ENCODE data around the gene RAN. TPM values are rescaled to one million over a fixed set of nuclear protein-coding genes. Genes with fewer than 3 reads are reported as not detected.
A peak's percentile ranks its signal among the peaks of the same experiment; 100 is the strongest.

RAN gene
- total and polyA plus RNA-seq, 9 of the 15 experiments (the other 6 are each of a cell fraction or from before 2014, with no cell fraction given) = 1,687 to 3,820 (median 2,300) TPM

- TF ChIP-seq, protein P1, sequence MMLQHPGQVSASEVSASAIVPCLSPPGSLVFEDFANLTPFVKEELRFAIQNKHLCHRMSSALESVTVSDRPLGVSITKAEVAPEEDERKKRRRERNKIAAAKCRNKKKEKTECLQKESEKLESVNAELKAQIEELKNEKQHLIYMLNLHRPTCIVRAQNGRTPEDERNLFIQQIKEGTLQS (IDR thresholded peaks at IDR 0.05) = peak; percentile 77
- TF ChIP-seq, protein P1 (CRISPR knock-in tag; conservative IDR thresholded peaks at IDR 0.05) = no peak
- peak; percentile 51 for TF ChIP-seq POLR2B (IDR thresholded peaks at IDR 0.05; ENCODE audit: low read depth, partially characterized antibody)
Measured at GRCh38 chr12:130877333-130877732, 5.5 kb downstream of the RAN start (continued).

DNA sequence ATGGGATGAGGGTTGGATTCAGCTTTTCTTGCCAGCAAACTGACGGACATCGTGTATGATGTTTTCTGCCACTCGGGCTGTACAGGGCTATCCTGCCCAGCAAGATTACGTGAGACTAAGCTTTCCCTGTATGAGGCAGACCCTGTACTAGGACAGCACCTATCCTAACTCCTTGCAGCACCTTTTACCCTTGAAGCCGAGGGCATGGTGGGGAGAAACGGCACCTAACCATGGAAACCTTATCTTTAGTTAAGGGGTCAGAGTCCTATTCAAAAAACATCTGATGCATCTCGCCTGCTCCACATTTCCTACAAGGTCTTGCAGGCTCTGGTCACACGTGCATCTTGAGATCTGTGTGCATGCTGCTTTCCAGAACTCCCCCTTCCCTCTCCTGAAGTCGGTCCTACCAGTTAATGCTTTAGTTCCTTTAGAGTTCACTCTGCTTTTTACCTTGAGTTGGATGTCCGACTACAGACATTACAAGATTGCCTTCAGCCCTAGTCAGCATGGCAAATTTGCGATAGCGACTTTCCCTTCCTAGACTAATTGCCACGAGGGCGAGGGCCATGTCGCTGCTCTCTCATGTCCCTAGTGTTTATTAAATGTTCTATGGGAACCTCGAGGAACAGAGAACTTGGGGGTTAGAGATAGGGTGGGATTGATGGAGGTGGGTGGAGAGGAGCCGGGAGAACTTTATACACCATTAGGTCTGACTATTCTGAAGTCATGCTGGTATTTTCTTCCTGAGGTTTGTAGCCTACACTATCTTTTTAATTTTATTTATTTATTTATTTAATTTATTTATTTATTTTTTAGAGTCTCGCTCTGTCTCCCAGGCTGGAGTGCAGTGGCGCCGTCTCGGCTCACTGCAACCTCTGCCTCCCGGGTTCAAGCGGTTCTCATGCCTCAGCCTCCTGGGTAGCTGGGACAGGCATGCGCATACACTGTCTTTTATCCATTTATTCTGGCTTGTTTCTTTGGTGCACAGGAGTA, 6.6 kb downstream of the RAN start:
- WGBS (ENCODE audit: insufficient coverage, low coverage, missing lambda C conversion rate) = 39% methylated on average over 24 of the region's 24 CpGs
- no peak for TF ChIP-seq MAFF (IDR thresholded peaks at IDR 0.05; ENCODE audit: low read length)
- no peak for TF ChIP-seq NR3C1 (CRISPR knock-in tag; IDR thresholded peaks at IDR 0.05)
- TF ChIP-seq HLTF (IDR thresholded peaks at IDR 0.05) = no peak
- TF ChIP-seq MNT (conservative IDR thresholded peaks at IDR 0.05) = peak; percentile 53 to 56; a peak in 3 of 4 replicates
- TF ChIP-seq KLF10 (CRISPR knock-in tag; IDR thresholded peaks at IDR 0.05) = no peak
- TF ChIP-seq RBM15 (IDR thresholded peaks at IDR 0.05; ENCODE audit: insufficient read depth, low read length) = no peak
- 0 out of 2 replicates have a peak, but pooled peaks have one; percentile 33 for TF ChIP-seq MXI1 (IDR thresholded peaks at IDR 0.05; ENCODE audit: low read depth, low read length)
- no peak for TF ChIP-seq GTF2A2 (tag; IDR thresholded peaks at IDR 0.05)
- peak; percentile 80 for TF ChIP-seq POLR2A (conservative IDR thresholded peaks at IDR 0.05)
- no peak for TF ChIP-seq XRCC3 (IDR thresholded peaks at IDR 0.05)
- peak; percentile 92 for TF ChIP-seq POLR2AphosphoS2 (IDR thresholded peaks at IDR 0.05; ENCODE audit: low read length)
- TF ChIP-seq MYNN (IDR thresholded peaks at IDR 0.05) = peak; percentile 69; the same call in 1 of the 2 replicates
- no peak for TF ChIP-seq MYNN (CRISPR knock-in tag; IDR thresholded peaks at IDR 0.05)
- no peak for TF ChIP-seq TGIF2 (CRISPR knock-in tag; IDR thresholded peaks at IDR 0.05)
- TF ChIP-seq ZNF311 (CRISPR knock-in tag; IDR thresholded peaks at IDR 0.05) = no peak
- TF ChIP-seq RBM22 (IDR thresholded peaks at IDR 0.05; ENCODE audit: low read depth, low read length, poor library complexity, severe bottlenecking) = peak; percentile 49

More for the DNA sequence above, 6.6 kb downstream of the RAN start:
- DNase-seq (ENCODE audit: extremely low read depth in 1 of 4, low spot score in 3 of 4) = peak; percentile 21 to 65 (median 34)
- no peak overlapping the region for H2AFZ ChIP-seq (ENCODE audit: low read depth, low read length)
- peak overlapping the region; percentile 3 to 11; a peak in 1 of 4 replicates for H3K9ac ChIP-seq (ENCODE audit: insufficient read depth in 1 of 2, low read depth in 2 of 2, low read length in 2 of 2)
- no peaks in the 10 kb centered on the region for H3K27me3 ChIP-seq (ENCODE audit: control insufficient read depth in 2 of 2, insufficient read depth in 2 of 2, low read length in 2 of 2)
- intact Hi-C loops (cut with micrococcal nuclease) (no loop called here), in situ Hi-C loops (cut with MboI) (no loop called here)
- peak; percentile 64 for ATAC-seq
- H3K27ac ChIP-seq (ENCODE audit: extremely low read depth, low read depth, low read length) = peak overlapping the region; percentile 15; the same call in 1 of the 3 replicates
- H4K20me1 ChIP-seq (replicated peaks; ENCODE audit: control insufficient read depth, insufficient read depth, low read length) = peaks cover 8% of the 10 kb centered on the region
- no TSS peak for BruUV-seq (replicated peaks)
- FAIRE-seq = peak; percentile 76
- peak overlapping the region; percentile 47 for H3K4me2 ChIP-seq (ENCODE audit: insufficient read depth, low read length)
- no peaks in the 10 kb centered on the region for H3K9me1 ChIP-seq (ENCODE audit: control insufficient read depth, insufficient read depth, low read length)
- peaks cover 31% of the 10 kb centered on the region for H3K79me2 ChIP-seq (ENCODE audit: control insufficient read depth, insufficient read depth, low read length)
- H3K9me3 ChIP-seq (replicated peaks; ENCODE audit: control insufficient read depth, insufficient read depth, low read depth, low read length) = no peaks in the 10 kb centered on the region
- CTCF ChIA-PET (ENCODE audit: low intra/inter-chr PET ratio) = no interaction called here
- POLR2A ChIA-PET = interaction anchor here (0.7 to 1.2 kb wide), 7 partner anchors 21 to 676 kb away, joined by 3 to 7 read pairs (median 3); no protein-coding TSS in a partner anchor
- peaks cover 40% of the 10 kb centered on the region for H3K36me3 ChIP-seq (ENCODE audit: control insufficient read depth, insufficient read depth, low read length)
- H3K4me1 ChIP-seq (replicated peaks in 1 of 2; ENCODE audit: control insufficient read depth in 2 of 2, insufficient read depth in 2 of 2, low read length in 2 of 2) = peaks cover 21 to 41% of the 10 kb centered on the region in 2 experiments; a peak in 4 of 5 replicates
- H3K4me3 ChIP-seq = no peak overlapping the region

All from K562 (cell line).